Measurements from ENCODE around the gene ATF6.

- no peak for TF ChIP-seq CTCF (IDR thresholded peaks at IDR 0.05)
- no peak for TF ChIP-seq POLR2A (IDR thresholded peaks at IDR 0.05)
- TF ChIP-seq POLR2AphosphoS5 (IDR thresholded peaks at IDR 0.05), result no peak
These were observed 243.5 kb downstream of the ATF6 start for GRCh38 chr1:162009501-162010174.
